IMR-90 (cell line): ENCODE measurements around the gene ZMIZ2. TPM values are rescaled to one million over a fixed set of nuclear protein-coding genes. Genes with fewer than 3 reads are reported as not detected.

ENCODE experiments used
- ATAC-seq: fragments of 200-7000 bp; cut with Tn5 transposase; 2 replicates; pipeline ENCODE4 v1.9.1; 2020; ENCODE audit warnings: low read depth, mild to moderate bottlenecking, moderate library complexity
- BruUV-seq: library from RNA; stranded (reverse); fragments of 400-500 nt; replicated peaks from 2 replicates; lab custom pipeline; 2021; lab: Mats Ljungman, UMichigan
- CTCF ChIA-PET: fragments of 300-600 bp; formaldehyde crosslinking; extraction: SDS; loops from one replicate; lab custom pipeline; 2021; ENCODE audit warnings: antibody characterized with exemption; lab: Yijun Ruan, JAX
- POLR2A ChIA-PET: fragments of 300-600 bp; sonication (Branson Sonifier 250); formaldehyde crosslinking; loops from one replicate; lab custom pipeline; 2022; ENCODE audit warnings: antibody characterized with exemption; ENCODE audit not compliant: unreplicated experiment; lab: Charles Lee
- DNase-seq: peaks from one replicate; pipeline ENCODE4 v3.0.0; 2013
- H2AFZ ChIP-seq: replicated peaks from 2 replicates; pipeline ENCODE3; 2013; ENCODE audit warnings: low read length, mild to moderate bottlenecking; ENCODE audit not compliant: poor library complexity
- H2AK5ac ChIP-seq: 2 replicates; pipeline ENCODE4 v1.6.1; 2013; ENCODE audit warnings: low read depth, low read length, inconsistent platforms
- H2AK9ac ChIP-seq: replicated peaks from 2 replicates; pipeline ENCODE3; 2013; ENCODE audit warnings: mild to moderate bottlenecking, low read depth, low read length, moderate library complexity; ENCODE audit not compliant: poor library complexity
- H2BK120ac ChIP-seq: 2 replicates; pipeline ENCODE4 v1.6.1; 2013; ENCODE audit warnings: low read depth, low read length, inconsistent platforms
- H2BK15ac ChIP-seq: 3 replicates; pipeline ENCODE4 v1.6.1; 2013; ENCODE audit warnings: low read depth, low read length, inconsistent platforms
- H2BK20ac ChIP-seq: 2 replicates; pipeline ENCODE4 v1.6.1; 2013; ENCODE audit warnings: low read depth, mild to moderate bottlenecking, inconsistent platforms, low read length, moderate library complexity
- H2BK5ac ChIP-seq: 2 replicates; pipeline ENCODE4 v1.6.1; 2013; ENCODE audit warnings: mild to moderate bottlenecking, low read depth, low read length, inconsistent platforms; ENCODE audit not compliant: poor library complexity, severe bottlenecking
- H3K14ac ChIP-seq: replicated peaks from 2 replicates; pipeline ENCODE4 v1.6.1; 2013; ENCODE audit warnings: low read depth, low read length, inconsistent platforms
- H3K18ac ChIP-seq: 2 replicates; pipeline ENCODE4 v1.6.1; 2013; ENCODE audit warnings: low read depth, low read length, control low read depth
- H3K23ac ChIP-seq: 2 replicates; pipeline ENCODE4 v1.6.1; 2013; ENCODE audit warnings: low read depth, low read length, inconsistent platforms
- H3K27ac ChIP-seq: 2 replicates; pipeline ENCODE4 v1.5.1; 2013; ENCODE audit warnings: mild to moderate bottlenecking, control low read depth, low read length; ENCODE audit not compliant: insufficient read depth
- H3K27me3 ChIP-seq: 2 replicates; pipeline ENCODE4 v1.6.1; 2013; ENCODE audit warnings: low read length; ENCODE audit not compliant: control insufficient read depth, insufficient read depth
- H3K36me3 ChIP-seq: 2 replicates; pipeline ENCODE4 v1.6.1; 2013; ENCODE audit warnings: low read length, mixed read lengths; ENCODE audit not compliant: control insufficient read depth, insufficient read depth
- H3K4ac ChIP-seq: 2 replicates; pipeline ENCODE4 v1.6.1; 2013; ENCODE audit warnings: low read depth, low read length, inconsistent platforms
- H3K4me1 ChIP-seq: 2 replicates; pipeline ENCODE4 v1.6.1; 2013; ENCODE audit warnings: low read length, mixed read lengths; ENCODE audit not compliant: control insufficient read depth, insufficient read depth
- H3K4me2 ChIP-seq: 2 replicates; pipeline ENCODE4 v1.6.1; 2013; ENCODE audit warnings: low read depth, mild to moderate bottlenecking, control low read depth, low read length, moderate library complexity
- H3K4me3 ChIP-seq: 2 replicates; pipeline ENCODE4 v1.5.1; 2013; ENCODE audit warnings: low read depth, mild to moderate bottlenecking, control low read depth, low read length, moderate library complexity; ENCODE audit not compliant: insufficient read depth
- H3K56ac ChIP-seq: 2 replicates; pipeline ENCODE4 v1.6.1; 2013; ENCODE audit warnings: low read length, inconsistent platforms; ENCODE audit not compliant: insufficient read depth; ENCODE audit errors: extremely low read depth
- H3K79me1 ChIP-seq, 2 experiments: 2 replicates each; pipeline ENCODE4 v1.6.1; 2013; ENCODE audit warnings: low read length in 2 of 2, inconsistent platforms in 1 of 2, low read depth in 1 of 2
- H3K9ac ChIP-seq: 2 replicates; pipeline ENCODE4 v1.6.1; 2013; ENCODE audit warnings: low read depth, low read length, control low read depth
- H3K9me1 ChIP-seq: 2 replicates; pipeline ENCODE4 v1.6.1; 2013; ENCODE audit warnings: low read length, inconsistent platforms; ENCODE audit not compliant: insufficient read depth
- H3K9me3 ChIP-seq: 2 replicates; pipeline ENCODE4 v1.6.1; 2013; ENCODE audit warnings: low read length; ENCODE audit not compliant: control insufficient read depth, insufficient read depth
- H4K20me1 ChIP-seq: 2 replicates; pipeline ENCODE4 v1.6.1; 2013; ENCODE audit warnings: low read length, inconsistent platforms; ENCODE audit not compliant: insufficient read depth
- H4K5ac ChIP-seq: 2 replicates; pipeline ENCODE4 v1.6.1; 2013; ENCODE audit warnings: mild to moderate bottlenecking, low read depth, low read length, control low read depth
- H4K8ac ChIP-seq, 2 experiments: 2 replicates each; pipeline ENCODE4 v1.6.1; 2013; ENCODE audit warnings: low read depth in 2 of 2, low read length in 2 of 2, control low read depth in 1 of 2, inconsistent platforms in 1 of 2
- H4K91ac ChIP-seq: 2 replicates; pipeline ENCODE4 v1.6.1; 2013; ENCODE audit warnings: low read depth, low read length, inconsistent platforms; ENCODE audit not compliant: insufficient read depth
- BHLHE40 ChIP-seq: fragments of 150-350 bp; IDR thresholded peaks from 2 replicates; pipeline ENCODE4 v1.6.1; 2016; ENCODE audit warnings: mild to moderate bottlenecking, low read depth, low read length
- CEBPB ChIP-seq: IDR thresholded peaks from 2 replicates; pipeline ENCODE4 v1.6.1; 2012; ENCODE audit warnings: low read depth, low read length, improper control_type of control experiment
- CHD1 ChIP-seq: IDR thresholded peaks from 2 replicates; pipeline ENCODE4 v1.6.1; 2012; ENCODE audit warnings: low read depth, low read length, improper control_type of control experiment
- FOS ChIP-seq: fragments of 150-350 bp; IDR thresholded peaks from 2 replicates; pipeline ENCODE4 v1.6.1; 2016; ENCODE audit warnings: low read depth, low read length
- MAFK ChIP-seq: IDR thresholded peaks from 2 replicates; pipeline ENCODE4 v1.6.1; 2012; ENCODE audit warnings: low read depth, low read length, improper control_type of control experiment
- MAZ ChIP-seq: IDR thresholded peaks from 2 replicates; pipeline ENCODE4 v1.6.1; 2012; ENCODE audit warnings: low read depth, mild to moderate bottlenecking, low read length, improper control_type of control experiment, moderate library complexity, borderline replicate concordance
- MXI1 ChIP-seq: IDR thresholded peaks from 2 replicates; pipeline ENCODE4 v1.6.1; 2012; ENCODE audit warnings: low read depth, mild to moderate bottlenecking, low read length, moderate library complexity, borderline replicate concordance
- NFE2L2 ChIP-seq: fragments of 150-350 bp; IDR thresholded peaks from 2 replicates; pipeline ENCODE4 v1.6.1; 2016; ENCODE audit warnings: low read depth, mild to moderate bottlenecking, low read length
- POLR2A ChIP-seq: IDR thresholded peaks from 2 replicates; pipeline ENCODE4 v1.6.1; 2012; ENCODE audit warnings: mild to moderate bottlenecking, low read depth, low read length
- RAD21 ChIP-seq: IDR thresholded peaks from 2 replicates; pipeline ENCODE4 v1.6.1; 2012; ENCODE audit warnings: low read length, improper control_type of control experiment
- RCOR1 ChIP-seq: IDR thresholded peaks from 2 replicates; pipeline ENCODE4 v1.6.1; 2012; ENCODE audit warnings: mild to moderate bottlenecking, low read length, improper control_type of control experiment; ENCODE audit not compliant: insufficient replicate concordance
- RFX5 ChIP-seq: IDR thresholded peaks from 2 replicates; pipeline ENCODE4 v1.8.0; 2012; ENCODE audit warnings: low read depth, mild to moderate bottlenecking, low read length, moderate library complexity
- SMC3 ChIP-seq: fragments of 150-350 bp; IDR thresholded peaks from 2 replicates; pipeline ENCODE4 v1.6.1; 2016; ENCODE audit warnings: low read depth, mild to moderate bottlenecking, antibody characterized with exemption, low read length, moderate library complexity
- WGBS, 2 experiments: methylation state at CpG; one replicate each; pipeline versions ENCODE4 v1.1.5 to v1.1.7; 2013; ENCODE audit warnings: missing lambda C conversion rate in 2 of 2; ENCODE audit not compliant: insufficient read length in 1 of 2; ENCODE audit errors: extremely low coverage in 2 of 2; 5-methylcytosine and 5-hydroxymethylcytosine counted together
- dilution Hi-C: fragments of 300-500 bp; cut with HindIII; formaldehyde crosslinking; loops from one replicate; pipeline ENCODE4 v1.14.3; 2018; ENCODE audit warnings: low sequenced_read_pairs; ENCODE audit not compliant: unreplicated experiment
- in situ Hi-C: fragments of 300-500 bp; cut with MboI; formaldehyde crosslinking; loops from 3 replicates; pipeline ENCODE4 v1.14.3; 2019; ENCODE audit warnings: low sequenced_read_pairs, inconsistent platforms, mixed read lengths
- intact Hi-C: fragments of 100-400 bp; cut with micrococcal nuclease; formaldehyde crosslinking; loops from 2 replicates; pipeline ENCODE4 v1.10.0; 2022
- polyA plus RNA-seq, 3 experiments: library from polyadenylated mRNA; depleted of rRNA; stranded (reverse); fragments of >200 nt; gene quantifications; 2 replicates each; pipeline ENCODE4 v1.2.3, GENCODE V29; 2012; ENCODE audit warnings: low replicate concordance in 1 of 3
- total RNA-seq: library from RNA; depleted of rRNA; stranded (reverse); fragments of >200 nt; gene quantifications from 2 replicates; pipeline ENCODE4 v1.2.3, GENCODE V29; 2012
- TF ChIP-seq, protein P1 (sequence below): fragments of 150-350 bp; IDR thresholded peaks from 2 replicates; pipeline ENCODE4 v1.6.1; 2016; ENCODE audit warnings: low read depth, mild to moderate bottlenecking, low read length, moderate library complexity, borderline replicate concordance
- TF ChIP-seq, protein P2 (sequence below): fragments of 150-350 bp; IDR thresholded peaks from 2 replicates; pipeline ENCODE4 v1.6.1; 2017; ENCODE audit warnings: mild to moderate bottlenecking, antibody characterized with exemption, low read length, low read depth
- TF ChIP-seq, protein P3 (sequence below): conservative IDR thresholded peaks from 2 replicates; pipeline ENCODE4 v1.5.1; 2012; ENCODE audit warnings: mild to moderate bottlenecking, low read depth, low read length, improper control_type of control experiment

Gene ZMIZ2
- total and polyA plus RNA-seq, 2 of the 4 experiments (the other 2 are of a cell fraction), result 3.0 to 24.0 TPM

DNA sequence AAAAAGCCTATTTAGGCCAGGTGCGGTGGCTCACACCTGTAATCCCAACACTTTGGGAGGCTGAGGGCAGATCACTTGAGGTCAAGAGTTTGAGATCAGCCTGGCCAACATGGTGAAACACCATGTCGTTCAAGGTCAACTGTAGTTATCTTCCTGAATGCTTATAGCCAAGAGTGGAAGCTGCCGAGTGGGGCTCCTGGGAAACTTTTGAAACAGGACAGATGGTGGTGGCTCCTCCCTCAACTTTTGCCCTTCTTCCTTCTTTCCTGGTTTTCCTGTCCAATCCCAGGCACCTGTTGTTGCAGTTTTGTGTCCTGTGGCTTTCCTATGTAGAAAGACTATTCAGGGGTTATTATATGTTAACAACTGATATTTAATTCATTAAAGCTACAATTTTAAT, 39.1 kb downstream of the ZMIZ2 start:
- Histone ChIP-seq H2BK15ac (no peak overlapping the region), H3K27ac (no peak overlapping the region), H2BK20ac (no peak overlapping the region), H3K79me1 (no peaks in the 10 kb centered on the region), H2AK5ac (no peak overlapping the region), H3K23ac (no peak overlapping the region), H3K4me2 (no peak overlapping the region), H2AK9ac (no peak overlapping the region), H3K4me3 (no peak overlapping the region), H3K9ac (no peak overlapping the region), H3K9me1 (peaks cover 3% of the 10 kb centered on the region; the same call in 1 of the 2 replicates), H3K36me3 (no peaks in the 10 kb centered on the region), H3K4ac (no peak overlapping the region), H3K18ac (no peak overlapping the region), H4K5ac (no peak overlapping the region), H4K20me1 (no peaks in the 10 kb centered on the region), H2AFZ (no peak overlapping the region), H2BK120ac (no peak overlapping the region), H3K56ac (no peak overlapping the region), H3K4me1 (peaks cover 5% of the 10 kb centered on the region), H3K9me3 (peaks cover 6% of the 10 kb centered on the region), H2BK5ac (no peak overlapping the region), H4K8ac (no peak overlapping the region), H3K14ac (no peak overlapping the region), H4K91ac (no peak overlapping the region), H3K27me3 (peaks cover 2% of the 10 kb centered on the region; the same call in 1 of the 2 replicates)
- intact Hi-C loops, result no loop called here
- WGBS, 2 experiments, result no CpG with 5 or more reads among the region's 3 CpGs
- ChIA-PET POLR2A (no interaction called here), CTCF (no interaction called here)
- no TSS peak for BruUV-seq
- DNase-seq, result no peak
- TF ChIP-seq, protein P1, sequence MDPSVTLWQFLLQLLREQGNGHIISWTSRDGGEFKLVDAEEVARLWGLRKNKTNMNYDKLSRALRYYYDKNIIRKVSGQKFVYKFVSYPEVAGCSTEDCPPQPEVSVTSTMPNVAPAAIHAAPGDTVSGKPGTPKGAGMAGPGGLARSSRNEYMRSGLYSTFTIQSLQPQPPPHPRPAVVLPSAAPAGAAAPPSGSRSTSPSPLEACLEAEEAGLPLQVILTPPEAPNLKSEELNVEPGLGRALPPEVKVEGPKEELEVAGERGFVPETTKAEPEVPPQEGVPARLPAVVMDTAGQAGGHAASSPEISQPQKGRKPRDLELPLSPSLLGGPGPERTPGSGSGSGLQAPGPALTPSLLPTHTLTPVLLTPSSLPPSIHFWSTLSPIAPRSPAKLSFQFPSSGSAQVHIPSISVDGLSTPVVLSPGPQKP, result no peak
- TF ChIP-seq MXI1, result no peak
- TF ChIP-seq, protein P2, sequence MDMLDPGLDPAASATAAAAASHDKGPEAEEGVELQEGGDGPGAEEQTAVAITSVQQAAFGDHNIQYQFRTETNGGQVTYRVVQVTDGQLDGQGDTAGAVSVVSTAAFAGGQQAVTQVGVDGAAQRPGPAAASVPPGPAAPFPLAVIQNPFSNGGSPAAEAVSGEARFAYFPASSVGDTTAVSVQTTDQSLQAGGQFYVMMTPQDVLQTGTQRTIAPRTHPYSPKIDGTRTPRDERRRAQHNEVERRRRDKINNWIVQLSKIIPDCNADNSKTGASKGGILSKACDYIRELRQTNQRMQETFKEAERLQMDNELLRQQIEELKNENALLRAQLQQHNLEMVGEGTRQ, result no peak
- TF ChIP-seq NFE2L2, result no peak
- TF ChIP-seq POLR2A, result no peak
- TF ChIP-seq CHD1, result no peak
- TF ChIP-seq RFX5, result no peak
- no peak for TF ChIP-seq RCOR1
- TF ChIP-seq CEBPB, result no peak
- TF ChIP-seq, protein P3, sequence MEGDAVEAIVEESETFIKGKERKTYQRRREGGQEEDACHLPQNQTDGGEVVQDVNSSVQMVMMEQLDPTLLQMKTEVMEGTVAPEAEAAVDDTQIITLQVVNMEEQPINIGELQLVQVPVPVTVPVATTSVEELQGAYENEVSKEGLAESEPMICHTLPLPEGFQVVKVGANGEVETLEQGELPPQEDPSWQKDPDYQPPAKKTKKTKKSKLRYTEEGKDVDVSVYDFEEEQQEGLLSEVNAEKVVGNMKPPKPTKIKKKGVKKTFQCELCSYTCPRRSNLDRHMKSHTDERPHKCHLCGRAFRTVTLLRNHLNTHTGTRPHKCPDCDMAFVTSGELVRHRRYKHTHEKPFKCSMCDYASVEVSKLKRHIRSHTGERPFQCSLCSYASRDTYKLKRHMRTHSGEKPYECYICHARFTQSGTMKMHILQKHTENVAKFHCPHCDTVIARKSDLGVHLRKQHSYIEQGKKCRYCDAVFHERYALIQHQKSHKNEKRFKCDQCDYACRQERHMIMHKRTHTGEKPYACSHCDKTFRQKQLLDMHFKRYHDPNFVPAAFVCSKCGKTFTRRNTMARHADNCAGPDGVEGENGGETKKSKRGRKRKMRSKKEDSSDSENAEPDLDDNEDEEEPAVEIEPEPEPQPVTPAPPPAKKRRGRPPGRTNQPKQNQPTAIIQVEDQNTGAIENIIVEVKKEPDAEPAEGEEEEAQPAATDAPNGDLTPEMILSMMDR, result no peak
- no peak for TF ChIP-seq BHLHE40
- TF ChIP-seq MAFK, result no peak
- no peak for TF ChIP-seq FOS
- no peak for TF ChIP-seq RAD21
- TF ChIP-seq SMC3, result no peak
- no peak for TF ChIP-seq MAZ
- dilution Hi-C loops, result no loop called here
- ATAC-seq, result no peak
- in situ Hi-C loops, result no loop called here
